ENCODE data around the gene LRP8.

The LRP8 gene

GRCh38 chr1:53218201-53218600, 109.7 kb downstream of the LRP8 start:
- H4K20me1 ChIP-seq (ENCODE audit: insufficient read depth, low read length) = no peaks in the 10 kb centered on the region
- no peak for TF ChIP-seq EZH2 (optimal IDR thresholded peaks at IDR 0.05; ENCODE audit: low read depth, low read length)
- TF ChIP-seq CTCF (IDR thresholded peaks at IDR 0.05; ENCODE audit: low read length) = no peak
- no peak for TF ChIP-seq EZH2phosphoT487 (IDR thresholded peaks at IDR 0.05; ENCODE audit: low read length)
- peaks cover 7% of the 10 kb centered on the region for H3K79me2 ChIP-seq (ENCODE audit: low read length)
- H3K27ac ChIP-seq (ENCODE audit: low read length) = no peak overlapping the region
- H3K36me3 ChIP-seq (replicated peaks; ENCODE audit: insufficient read depth, low read length) = no peaks in the 10 kb centered on the region
- H3K4me3 ChIP-seq (ENCODE audit: low read length) = no peak overlapping the region
- no peak overlapping the region for H3K9ac ChIP-seq (ENCODE audit: low read length)
- no peaks in the 10 kb centered on the region for H3K9me2 ChIP-seq (replicated peaks; ENCODE audit: insufficient read depth, low read length)
- H3K9me3 ChIP-seq (replicated peaks; ENCODE audit: insufficient read depth, low read length) = no peaks in the 10 kb centered on the region
- H3K4me1 ChIP-seq (ENCODE audit: low read length) = peaks cover 12% of the 10 kb centered on the region; the same call in 1 of the 2 replicates
- H3F3A ChIP-seq (ENCODE audit: insufficient read depth, low read length) = no peaks in the 10 kb centered on the region
- H3K27me3 ChIP-seq (replicated peaks; ENCODE audit: insufficient read depth, low read length) = no peaks in the 10 kb centered on the region
- no peak for DNase-seq
- no peak overlapping the region for H3K4me2 ChIP-seq (ENCODE audit: low read depth, low read length)
- no peak overlapping the region for H2AFZ ChIP-seq (ENCODE audit: low read length)

GRCh38 chr1:53214376-53214940, 113.4 kb downstream of the LRP8 start:
- Histone ChIP-seq H3K4me3 (ENCODE audit: low read length) (no peak overlapping the region), H3K9ac (ENCODE audit: low read length) (no peak overlapping the region), H3K27me3 (replicated peaks; ENCODE audit: insufficient read depth, low read length) (no peaks in the 10 kb centered on the region), H4K20me1 (ENCODE audit: insufficient read depth, low read length) (no peaks in the 10 kb centered on the region), H2AFZ (ENCODE audit: low read length) (no peak overlapping the region), H3K4me2 (ENCODE audit: low read depth, low read length) (no peak overlapping the region), H3K9me3 (replicated peaks; ENCODE audit: insufficient read depth, low read length) (no peaks in the 10 kb centered on the region), H3K4me1 (ENCODE audit: low read length) (peaks cover 4% of the 10 kb centered on the region; the same call in 1 of the 2 replicates), H3K27ac (ENCODE audit: low read length) (no peak overlapping the region), H3F3A (ENCODE audit: insufficient read depth, low read length) (no peaks in the 10 kb centered on the region), H3K79me2 (ENCODE audit: low read length) (peaks cover 3% of the 10 kb centered on the region), H3K36me3 (replicated peaks; ENCODE audit: insufficient read depth, low read length) (no peaks in the 10 kb centered on the region), H3K9me2 (replicated peaks; ENCODE audit: insufficient read depth, low read length) (no peaks in the 10 kb centered on the region)
- no peak for TF ChIP-seq CTCF (IDR thresholded peaks at IDR 0.05; ENCODE audit: low read length)
- no peak for TF ChIP-seq EZH2 (optimal IDR thresholded peaks at IDR 0.05; ENCODE audit: low read depth, low read length)
- no peak for TF ChIP-seq EZH2phosphoT487 (IDR thresholded peaks at IDR 0.05; ENCODE audit: low read length)
- DNase-seq = no peak

GRCh38 chr1:53210954-53211353, 116.9 kb downstream of the LRP8 start:
- H3F3A ChIP-seq (ENCODE audit: insufficient read depth, low read length) = no peaks in the 10 kb centered on the region
- H2AFZ ChIP-seq (ENCODE audit: low read length) = no peak overlapping the region
- DNase-seq = no peak
- no peaks in the 10 kb centered on the region for H3K4me1 ChIP-seq (ENCODE audit: low read length)
- TF ChIP-seq EZH2 (optimal IDR thresholded peaks at IDR 0.05; ENCODE audit: low read depth, low read length) (no peak), EZH2phosphoT487 (IDR thresholded peaks at IDR 0.05; ENCODE audit: low read length) (no peak), CTCF (IDR thresholded peaks at IDR 0.05; ENCODE audit: low read length) (no peak)
- H3K4me3 ChIP-seq (ENCODE audit: low read length) = no peak overlapping the region
- H4K20me1 ChIP-seq (ENCODE audit: insufficient read depth, low read length) = no peaks in the 10 kb centered on the region
- H3K4me2 ChIP-seq (ENCODE audit: low read depth, low read length) = no peak overlapping the region
- H3K27ac ChIP-seq (ENCODE audit: low read length) = no peak overlapping the region
- no peaks in the 10 kb centered on the region for H3K9me3 ChIP-seq (replicated peaks; ENCODE audit: insufficient read depth, low read length)
- no peaks in the 10 kb centered on the region for H3K27me3 ChIP-seq (replicated peaks; ENCODE audit: insufficient read depth, low read length)
- no peaks in the 10 kb centered on the region for H3K36me3 ChIP-seq (replicated peaks; ENCODE audit: insufficient read depth, low read length)
- H3K9me2 ChIP-seq (replicated peaks; ENCODE audit: insufficient read depth, low read length) = no peaks in the 10 kb centered on the region
- no peaks in the 10 kb centered on the region for H3K79me2 ChIP-seq (ENCODE audit: low read length)
- no peak overlapping the region for H3K9ac ChIP-seq (ENCODE audit: low read length)

Data from MM.1S (cell line).